ENCODE data around the gene TEKT5.
"Not testable (repeated sequence)": the region's sequence is repeated elsewhere in the genome, so short reads cannot be mapped to it uniquely, and the experiment has no call there.

TEKT5 gene

GRCh38 chr16:10657925-10658324 is 36.8 kb downstream of the TEKT5 start:
- DNase-seq = no peak

- no peak for DNase-seq
These were observed 38.1 kb downstream of the TEKT5 start for GRCh38 chr16:10656618-10657017.

- no peak for DNase-seq
These were observed 39.2 kb downstream of the TEKT5 start for GRCh38 chr16:10655415-10655977.

GRCh38 chr16:10654592-10655414 is 39.9 kb downstream of the TEKT5 start:
- no peak for DNase-seq

- DNase-seq = peak; percentile 30
These were observed 41.8 kb downstream of the TEKT5 start for GRCh38 chr16:10652730-10653590.

- not testable (repeated sequence) for DNase-seq
These were observed 45.6 kb downstream of the TEKT5 start for GRCh38 chr16:10649098-10649497.

- DNase-seq = no peak
These were observed 46.9 kb downstream of the TEKT5 start for GRCh38 chr16:10647721-10648296.

- DNase-seq = no peak
These were observed 47.4 kb downstream of the TEKT5 start for GRCh38 chr16:10647264-10647720.

GRCh38 chr16:10646581-10647263 is 48.0 kb downstream of the TEKT5 start:
- no peak for DNase-seq

- DNase-seq = no peak
These were observed 48.5 kb downstream of the TEKT5 start for GRCh38 chr16:10646228-10646580.

- DNase-seq = no peak
These were observed 50.6 kb downstream of the TEKT5 start for GRCh38 chr16:10644092-10644491.

GRCh38 chr16:10642964-10643363 is 51.8 kb downstream of the TEKT5 start:
- DNase-seq = no peak

GRCh38 chr16:10641953-10642949 is 52.5 kb downstream of the TEKT5 start:
- DNase-seq = no peak

- DNase-seq = no peak
These were observed 53.2 kb downstream of the TEKT5 start for GRCh38 chr16:10641555-10641952.

GRCh38 chr16:10640934-10641333 is 53.8 kb downstream of the TEKT5 start:
- DNase-seq = no peak

GRCh38 chr16:10638101-10638500 is 56.6 kb downstream of the TEKT5 start:
- no peak for DNase-seq

GRCh38 chr16:10637337-10638037 is 57.2 kb downstream of the TEKT5 start:
- no peak for DNase-seq

- no peak for DNase-seq
These were observed 59.2 kb downstream of the TEKT5 start for GRCh38 chr16:10635365-10636021.

- DNase-seq = not testable (repeated sequence)
These were observed 61.3 kb downstream of the TEKT5 start for GRCh38 chr16:10633429-10633828.

- no peak for DNase-seq
These were observed 62.8 kb downstream of the TEKT5 start for GRCh38 chr16:10631886-10632285.
